H9 (cell line): ENCODE measurements around the gene IMPDH1. TPM values are rescaled to one million over a fixed set of nuclear protein-coding genes. Genes with fewer than 3 reads are reported as not detected.

Source experiments
- DNase-seq: peaks from one replicate; pipeline ENCODE4 v3.0.0-alpha.2; 2017
- H2AFZ ChIP-seq: one replicate; pipeline ENCODE4 v1.6.1; 2013; ENCODE audit warnings: mild to moderate bottlenecking, low read length, control low read depth, moderate library complexity
- H2AK5ac ChIP-seq: 2 replicates; pipeline ENCODE4 v1.6.1; 2013; ENCODE audit warnings: low read length, control low read depth, mixed read lengths; ENCODE audit not compliant: insufficient read length
- H2BK120ac ChIP-seq: one replicate; pipeline ENCODE4 v1.6.1; 2013; ENCODE audit warnings: low read depth, mild to moderate bottlenecking, low read length, control low read depth, inconsistent platforms; ENCODE audit not compliant: poor library complexity, severe bottlenecking
- H2BK12ac ChIP-seq: 2 replicates; pipeline ENCODE4 v1.6.1; 2013; ENCODE audit warnings: low read length, control low read depth, mixed read lengths, low read depth; ENCODE audit not compliant: insufficient read length
- H2BK15ac ChIP-seq: 2 replicates; pipeline ENCODE4 v1.6.1; 2013; ENCODE audit warnings: low read depth, low read length, control low read depth
- H2BK20ac ChIP-seq: one replicate; pipeline ENCODE4 v1.6.1; 2013; ENCODE audit warnings: low read depth, mild to moderate bottlenecking, low read length, control low read depth, inconsistent platforms; ENCODE audit not compliant: poor library complexity, severe bottlenecking
- H2BK5ac ChIP-seq: 2 replicates; pipeline ENCODE4 v1.6.1; 2013; ENCODE audit warnings: low read length, control low read depth, mixed read lengths; ENCODE audit not compliant: insufficient read length
- H3K14ac ChIP-seq: 2 replicates; pipeline ENCODE4 v1.6.1; 2013; ENCODE audit warnings: low read length, control low read depth; ENCODE audit not compliant: insufficient read depth
- H3K18ac ChIP-seq: 2 replicates; pipeline ENCODE4 v1.6.1; 2013; ENCODE audit warnings: low read depth, mild to moderate bottlenecking, mixed read lengths, low read length, control low read depth; ENCODE audit not compliant: insufficient read length
- H3K23ac ChIP-seq: 2 replicates; pipeline ENCODE4 v1.6.1; 2013; ENCODE audit warnings: low read length, control low read depth, mixed read lengths, low read depth; ENCODE audit not compliant: insufficient read length
- H3K23me2 ChIP-seq: 2 replicates; pipeline ENCODE4 v1.6.1; 2013; ENCODE audit warnings: low read depth, mild to moderate bottlenecking, mixed read lengths, low read length, control low read depth; ENCODE audit not compliant: insufficient read length, poor library complexity, severe bottlenecking
- H3K27ac ChIP-seq: 2 replicates; pipeline ENCODE4 v1.5.1; 2013; ENCODE audit warnings: low read length, control low read depth, mixed read lengths, low read depth; ENCODE audit not compliant: insufficient read length
- H3K27me3 ChIP-seq: 2 replicates; pipeline ENCODE4 v1.6.1; 2013; ENCODE audit warnings: low read length, control low read depth, inconsistent platforms; ENCODE audit not compliant: insufficient read depth
- H3K4ac ChIP-seq: 2 replicates; pipeline ENCODE4 v1.6.1; 2013; ENCODE audit warnings: low read depth, mild to moderate bottlenecking, control low read depth, inconsistent platforms, low read length, moderate library complexity
- H3K4me1 ChIP-seq: 2 replicates; pipeline ENCODE4 v1.6.1; 2013; ENCODE audit warnings: low read length, control low read depth, inconsistent platforms; ENCODE audit not compliant: insufficient read depth
- H3K4me2 ChIP-seq: 2 replicates; pipeline ENCODE4 v1.6.1; 2013; ENCODE audit warnings: low read length, control low read depth, mixed read lengths; ENCODE audit not compliant: insufficient read length, insufficient read depth
- H3K56ac ChIP-seq: 2 replicates; pipeline ENCODE4 v1.6.1; 2013; ENCODE audit warnings: low read depth, mild to moderate bottlenecking, mixed read lengths, low read length, control low read depth; ENCODE audit not compliant: insufficient read length
- H3K79me1 ChIP-seq: 2 replicates; pipeline ENCODE4 v1.6.1; 2013; ENCODE audit warnings: low read depth, mild to moderate bottlenecking, moderate library complexity, low read length, control low read depth, inconsistent platforms; ENCODE audit not compliant: insufficient read depth, poor library complexity, severe bottlenecking
- H3K79me2 ChIP-seq: 2 replicates; pipeline ENCODE4 v1.6.1; 2013; ENCODE audit warnings: low read length, control low read depth, inconsistent platforms; ENCODE audit not compliant: insufficient read depth
- H3K9ac ChIP-seq: 2 replicates; pipeline ENCODE4 v1.6.1; 2013; ENCODE audit warnings: low read length, control low read depth, mixed read lengths; ENCODE audit not compliant: insufficient read length; ENCODE audit errors: extremely low read depth
- H3K9me3 ChIP-seq: one replicate; pipeline ENCODE4 v1.6.1; 2013; ENCODE audit warnings: low read depth, low read length, inconsistent platforms; ENCODE audit not compliant: control insufficient read depth
- H3T11ph ChIP-seq: one replicate; pipeline ENCODE4 v1.6.1; 2013; ENCODE audit warnings: mild to moderate bottlenecking, low read length, control low read depth, inconsistent platforms
- H4K20me1 ChIP-seq: one replicate; pipeline ENCODE4 v1.6.1; 2013; ENCODE audit not compliant: control insufficient read depth, insufficient read length, insufficient read depth
- H4K5ac ChIP-seq: 2 replicates; pipeline ENCODE4 v1.6.1; 2013; ENCODE audit warnings: low read depth, mild to moderate bottlenecking, mixed read lengths, low read length, control low read depth; ENCODE audit not compliant: insufficient read length
- H4K8ac ChIP-seq: replicated peaks from 2 replicates; pipeline ENCODE4 v1.6.1; 2013; ENCODE audit warnings: low read length, control low read depth, mixed read lengths, low read depth; ENCODE audit not compliant: insufficient read length
- H4K91ac ChIP-seq: 2 replicates; pipeline ENCODE4 v1.6.1; 2013; ENCODE audit warnings: low read depth, mild to moderate bottlenecking, moderate library complexity, mixed read lengths, low read length, control low read depth; ENCODE audit not compliant: insufficient read length
- H3K27ac Mint-ChIP-seq, 3 experiments: 2 replicates in 2 of 3; 3 replicates in 1 of 3; pipeline ENCODE4 v1.8.0; 2020 to 2021; ENCODE audit warnings: mixed read lengths in 3 of 3, mild to moderate bottlenecking in 1 of 3, moderate library complexity in 1 of 3
- H3K27me3 Mint-ChIP-seq: 2 replicates; pipeline ENCODE4 v1.8.0; 2021; ENCODE audit warnings: low read depth, mild to moderate bottlenecking, moderate library complexity, mixed read lengths
- H3K36me3 Mint-ChIP-seq, 3 experiments: 2 replicates in 2 of 3; 3 replicates in 1 of 3; pipeline ENCODE4 v1.8.0; 2020 to 2021; ENCODE audit warnings: low read depth in 3 of 3, mixed read lengths in 3 of 3; ENCODE audit not compliant: insufficient read depth in 1 of 3
- H3K4me1 Mint-ChIP-seq, 2 experiments: 2 replicates each; pipeline ENCODE4 v1.8.0; 2020; ENCODE audit warnings: mixed read lengths in 2 of 2
- H3K4me3 Mint-ChIP-seq, 2 experiments: 2 replicates in 1 of 2; 3 replicates in 1 of 2; pipeline ENCODE4 v1.8.0; 2020 to 2021; ENCODE audit warnings: mild to moderate bottlenecking in 2 of 2, mixed read lengths in 2 of 2, moderate library complexity in 1 of 2
- H3K9me3 Mint-ChIP-seq, 2 experiments: 2 replicates in 1 of 2; 3 replicates in 1 of 2; pipeline ENCODE4 v1.8.0; 2020; ENCODE audit warnings: mild to moderate bottlenecking in 2 of 2, mixed read lengths in 2 of 2, moderate library complexity in 1 of 2
- CTCF ChIP-seq: fragments of 200-600 bp; sonication (generic); conservative IDR thresholded peaks from 3 replicates; pipeline ENCODE4 v1.8.0; 2021; ENCODE audit warnings: antibody characterized with exemption, mild to moderate bottlenecking
- WGBS: extraction: QIAGEN DNeasy Blood & Tissue Kit; methylation state at CpG from one replicate; pipeline ENCODE4 v1.1.7; 2013; ENCODE audit warnings: missing lambda C conversion rate, low lambda C conversion rate, mixed read lengths; ENCODE audit not compliant: insufficient read length; ENCODE audit errors: extremely low coverage; 5-methylcytosine and 5-hydroxymethylcytosine counted together
- total RNA-seq: library from RNA; stranded (reverse); gene quantifications from 2 replicates; pipeline ENCODE4 v1.2.1, GENCODE V29; 2021

The IMPDH1 gene
- total RNA-seq, 1 experiment from 2014 or later: 35.2 TPM

GRCh38 chr7:128356546-128357216 lies 53.1 kb downstream of the IMPDH1 start:
- Mint-ChIP-seq H3K36me3 (no peaks in the 10 kb centered on the region; a peak in 1 of 7 replicates), H3K4me1 (peaks cover 10 to 23% of the 10 kb centered on the region in 2 experiments), H3K27me3 (peaks cover 87% of the 10 kb centered on the region), H3K27ac (no peak overlapping the region), H3K4me3 (no peak overlapping the region), H3K9me3 (no peaks in the 10 kb centered on the region)
- Histone ChIP-seq H4K5ac (no peak overlapping the region), H4K91ac (no peak overlapping the region), H3K9me3 (no peaks in the 10 kb centered on the region), H3K9ac (no peak overlapping the region), H2BK12ac (no peak overlapping the region), H3K56ac (no peak overlapping the region), H3K4ac (no peak overlapping the region), H3K4me1 (no peaks in the 10 kb centered on the region), H2BK5ac (no peak overlapping the region), H4K20me1 (no peaks in the 10 kb centered on the region), H3T11ph (no peak overlapping the region), H3K18ac (no peak overlapping the region), H3K79me2 (0 out of 2 replicates have a peak, but pooled peaks cover 1% of the 10 kb centered on the region), H2BK120ac (no peak overlapping the region), H3K27ac (no peak overlapping the region), H3K4me2 (no peak overlapping the region), H3K23ac (no peak overlapping the region), H2BK15ac (no peak overlapping the region), H3K14ac (no peak overlapping the region), H3K27me3 (peaks cover 12% of the 10 kb centered on the region; the same call in 1 of the 2 replicates), H2BK20ac (no peak overlapping the region), H3K23me2 (peaks cover 8% of the 10 kb centered on the region), H2AK5ac (no peak overlapping the region), H2AFZ (no peak overlapping the region), H3K79me1 (no peaks in the 10 kb centered on the region), H4K8ac (no peak overlapping the region)
- DNase-seq: no peak
- no peak for TF ChIP-seq CTCF
- WGBS: no CpG with 5 or more reads among the region's 2 CpGs
